HCT116 (cell line): ENCODE measurements around the gene LIN7C. TPM values are rescaled to one million over a fixed set of nuclear protein-coding genes. Genes with fewer than 3 reads are reported as not detected.

Experiments used
- ATAC-seq: fragments of 200-7000 bp; cut with Tn5 transposase; 2 replicates; pipeline ENCODE4 v1.9.1; 2020; ENCODE audit warnings: mild to moderate bottlenecking, moderate library complexity
- BruUV-seq: library from RNA; stranded (reverse); fragments of 400-500 nt; replicated peaks from 2 replicates; lab custom pipeline; 2021; lab: Mats Ljungman, UMichigan
- CTCF ChIA-PET: fragments of 300-600 bp; sonication (Branson Sonifier 250); formaldehyde crosslinking; loops from one replicate; lab custom pipeline; 2021; ENCODE audit warnings: antibody characterized with exemption; lab: Charles Lee
- POLR2A ChIA-PET: fragments of 300-600, 350-600 bp; sonication (Branson Sonifier 250); formaldehyde crosslinking; loops from one replicate; lab custom pipeline; 2021; ENCODE audit warnings: antibody characterized with exemption; lab: Charles Lee
- RAD21 ChIA-PET, 2 experiments: fragments of 300-600 bp; sonication (Branson Sonifier 250); formaldehyde crosslinking; loops; one replicate each; lab custom pipeline; 2023; ENCODE audit warnings: low total read pairs in 2 of 2; ENCODE audit not compliant: uncharacterized antibody in 2 of 2, unreplicated experiment in 2 of 2, low non-redundant PET in 1 of 2; lab: Charles Lee
- DNase-seq: peaks from one replicate; pipeline ENCODE4 v3.0.0-alpha.2; 2010; ENCODE audit warnings: low read depth, low spot score
- H2AFZ ChIP-seq: fragments of 200-600 bp; shearing (Covaris generic), sonication (generic); 2 replicates; pipeline ENCODE4 v1.6.1; 2017; ENCODE audit warnings: low read depth, mixed run types, mixed read lengths, antibody characterized with exemption, low read length; ENCODE audit not compliant: poor library complexity, severe bottlenecking
- H3K27ac ChIP-seq: 2 replicates; pipeline ENCODE4 v1.5.1; 2012; ENCODE audit warnings: low read depth, low read length
- H3K27me3 ChIP-seq: fragments of 200-600 bp; sonication (generic); 2 replicates; pipeline ENCODE4 v1.6.1; 2016; ENCODE audit warnings: mixed run types, low read length, mixed read lengths; ENCODE audit not compliant: insufficient read depth
- H3K36me3 ChIP-seq, 2 experiments: fragments of 200-500 bp in 1 of 2; fragments of 200-600 bp in 1 of 2; sonication (Bioruptor generic) in 1 of 2; sonication (generic) in 1 of 2; 2 replicates each; pipeline versions ENCODE4 v1.5.1 to v1.6.1; 2014 to 2016; ENCODE audit warnings: low read length in 2 of 2, inconsistent platforms in 1 of 2, mixed read lengths in 1 of 2, mixed run types in 1 of 2; ENCODE audit not compliant: insufficient read depth in 2 of 2, control insufficient read depth in 1 of 2
- H3K4me1 ChIP-seq, 2 experiments: fragments of 200-600 bp in 1 of 2; sonication (generic) in 1 of 2; 2 replicates each; pipeline versions ENCODE4 v1.5.1 to v1.6.1; 2012 to 2017; ENCODE audit warnings: low read length in 2 of 2, inconsistent platforms in 1 of 2, mild to moderate bottlenecking in 1 of 2, mixed read lengths in 1 of 2, mixed run types in 1 of 2, moderate library complexity in 1 of 2; ENCODE audit not compliant: insufficient read depth in 2 of 2, control insufficient read depth in 1 of 2
- H3K4me2 ChIP-seq: fragments of 200-600 bp; sonication (generic); 2 replicates; pipeline ENCODE4 v1.6.1; 2017; ENCODE audit warnings: mixed run types, low read length, mixed read lengths
- H3K4me3 ChIP-seq, 2 experiments: fragments of 200-600 bp in 1 of 2; sonication (generic) in 1 of 2; replicated peaks in 1 of 2; 2 replicates each; pipeline ENCODE4 v1.5.1; 2011 to 2016; ENCODE audit warnings: low read length in 2 of 2, control low read depth in 1 of 2, low read depth in 1 of 2, mild to moderate bottlenecking in 1 of 2, mixed read lengths in 1 of 2, mixed run types in 1 of 2
- H3K79me2 ChIP-seq: fragments of 200-600 bp; sonication (generic); 2 replicates; pipeline ENCODE4 v1.6.1; 2017; ENCODE audit warnings: mild to moderate bottlenecking, mixed run types, low read length, moderate library complexity, mixed read lengths; ENCODE audit not compliant: insufficient read depth
- H3K9ac ChIP-seq: fragments of 200-600 bp; sonication (generic); 2 replicates; pipeline ENCODE4 v1.6.1; 2016; ENCODE audit warnings: low read length, mixed read lengths
- H3K9me2 ChIP-seq: fragments of 200-600 bp; sonication (generic), shearing (Covaris generic); 2 replicates; pipeline ENCODE4 v1.6.1; 2017; ENCODE audit warnings: mixed run types, mild to moderate bottlenecking, moderate library complexity; ENCODE audit not compliant: insufficient read depth
- H3K9me3 ChIP-seq, 2 experiments: fragments of 200-500 bp in 1 of 2; fragments of 200-600 bp in 1 of 2; sonication (Bioruptor generic) in 1 of 2; sonication (generic) in 1 of 2; 2 replicates each; pipeline ENCODE4 v1.6.1; 2014 to 2017; ENCODE audit warnings: low read length in 2 of 2, mixed read lengths in 2 of 2, inconsistent platforms in 1 of 2, low read depth in 1 of 2, mild to moderate bottlenecking in 1 of 2, mixed run types in 1 of 2, moderate library complexity in 1 of 2; ENCODE audit not compliant: control insufficient read depth in 1 of 2, insufficient read depth in 1 of 2
- H4K20me1 ChIP-seq: fragments of 200-600 bp; sonication (generic), shearing (Covaris generic); 2 replicates; pipeline ENCODE4 v1.6.1; 2017; ENCODE audit warnings: mixed run types, mild to moderate bottlenecking, moderate library complexity; ENCODE audit not compliant: insufficient read depth
- EGR1 ChIP-seq: IDR thresholded peaks from 2 replicates; pipeline ENCODE4 v1.6.1; 2012; ENCODE audit warnings: low read depth
- RAD21 ChIP-seq: IDR thresholded peaks from 2 replicates; pipeline ENCODE4 v1.6.1; 2012; ENCODE audit warnings: low read depth, mild to moderate bottlenecking
- SRF ChIP-seq: IDR thresholded peaks from 2 replicates; pipeline ENCODE4 v1.6.1; 2012; ENCODE audit warnings: low read depth
- intact Hi-C: fragments of 100-400 bp; cut with micrococcal nuclease; formaldehyde crosslinking; loops from 2 replicates; pipeline ENCODE4 v1.10.0; 2022
- total RNA-seq: library from RNA; stranded (reverse); gene quantifications from one replicate; pipeline ENCODE4 v1.2.1, GENCODE V29; 2021; ENCODE audit not compliant: unreplicated experiment
- TF ChIP-seq, protein P1 (sequence below): IDR thresholded peaks from 2 replicates; pipeline ENCODE4 v1.6.1; 2012; ENCODE audit warnings: low read depth
- TF ChIP-seq, protein P2 (sequence below): IDR thresholded peaks from 2 replicates; pipeline ENCODE4 v1.6.1; 2012

The LIN7C gene
- total RNA-seq, 1 experiment from 2014 or later = 48.2 TPM

DNA sequence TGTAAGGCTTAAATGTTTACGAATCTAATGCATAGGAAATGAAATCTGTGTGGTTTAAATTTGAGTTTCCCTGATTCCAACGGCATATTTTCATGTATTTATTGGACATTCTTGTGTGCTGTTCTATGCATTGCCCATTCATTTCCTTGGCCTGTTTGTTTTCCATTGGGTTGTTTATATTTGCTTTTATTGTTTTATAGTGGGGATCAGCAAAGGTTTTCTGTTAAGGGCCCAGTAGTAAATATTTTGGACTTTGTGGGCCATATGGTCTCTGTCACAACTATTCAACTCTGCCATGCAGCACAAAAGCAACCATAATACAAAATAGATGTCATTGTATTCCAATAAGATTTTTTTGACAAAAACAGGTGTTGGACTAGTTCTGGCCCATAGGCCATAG, 28.7 kb downstream of the LIN7C start:
- TF ChIP-seq SRF = no peak
- ATAC-seq = no peak
- Histone ChIP-seq H3K4me2 (no peak overlapping the region), H3K36me3 (no peaks in the 10 kb centered on the region), H3K27me3 (no peaks in the 10 kb centered on the region), H3K79me2 (no peaks in the 10 kb centered on the region), H3K9me2 (no peaks in the 10 kb centered on the region), H3K4me3 (no peak overlapping the region), H3K9me3 (no peaks in the 10 kb centered on the region), H3K27ac (no peak overlapping the region), H3K4me1 (peaks cover 5 to 6% of the 10 kb centered on the region in 2 experiments; a peak in 2 of 4 replicates), H4K20me1 (no peaks in the 10 kb centered on the region), H3K9ac (no peak overlapping the region), H2AFZ (no peak overlapping the region)
- POLR2A ChIA-PET = no interaction called here
- no TSS peak for BruUV-seq
- RAD21 ChIA-PET = no interaction called here
- intact Hi-C loops = no loop called here
- CTCF ChIA-PET = no interaction called here
- DNase-seq = no peak

DNA sequence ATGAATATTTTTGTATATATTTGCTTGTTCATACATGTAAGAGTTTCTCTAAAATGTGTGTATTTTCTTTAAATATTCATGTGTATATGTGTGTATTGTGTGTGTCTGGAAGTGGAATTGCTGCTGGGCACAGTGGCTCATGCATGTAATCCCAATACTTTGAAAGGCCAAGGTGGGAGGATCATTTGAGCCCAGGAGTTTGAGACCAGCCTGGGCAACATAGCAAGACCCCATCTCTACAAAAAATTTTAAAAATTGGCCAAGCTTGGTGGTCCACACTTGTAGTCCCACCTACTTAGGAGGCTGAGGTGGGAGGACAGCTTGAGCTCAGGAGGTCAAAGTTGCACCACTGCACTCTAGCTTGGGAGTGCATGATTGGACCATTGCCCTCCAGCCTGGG, 29.3 kb downstream of the LIN7C start:
- no TSS peak for BruUV-seq
- ChIA-PET POLR2A (no interaction called here), CTCF (no interaction called here), RAD21 (no interaction called here)
- Histone ChIP-seq H4K20me1 (no peaks in the 10 kb centered on the region), H3K27ac (no peak overlapping the region), H3K4me3 (no peak overlapping the region), H3K4me1 (peaks cover 5 to 6% of the 10 kb centered on the region in 2 experiments; a peak in 2 of 4 replicates), H3K79me2 (no peaks in the 10 kb centered on the region), H3K9me2 (no peaks in the 10 kb centered on the region), H3K27me3 (no peaks in the 10 kb centered on the region), H3K9ac (no peak overlapping the region), H2AFZ (no peak overlapping the region), H3K9me3 (no peaks in the 10 kb centered on the region), H3K36me3 (no peaks in the 10 kb centered on the region), H3K4me2 (no peak overlapping the region)
- intact Hi-C loops = no loop called here
- ATAC-seq (no peak), DNase-seq (no peak)
- TF ChIP-seq RAD21 = no peak
- TF ChIP-seq, protein P1, sequence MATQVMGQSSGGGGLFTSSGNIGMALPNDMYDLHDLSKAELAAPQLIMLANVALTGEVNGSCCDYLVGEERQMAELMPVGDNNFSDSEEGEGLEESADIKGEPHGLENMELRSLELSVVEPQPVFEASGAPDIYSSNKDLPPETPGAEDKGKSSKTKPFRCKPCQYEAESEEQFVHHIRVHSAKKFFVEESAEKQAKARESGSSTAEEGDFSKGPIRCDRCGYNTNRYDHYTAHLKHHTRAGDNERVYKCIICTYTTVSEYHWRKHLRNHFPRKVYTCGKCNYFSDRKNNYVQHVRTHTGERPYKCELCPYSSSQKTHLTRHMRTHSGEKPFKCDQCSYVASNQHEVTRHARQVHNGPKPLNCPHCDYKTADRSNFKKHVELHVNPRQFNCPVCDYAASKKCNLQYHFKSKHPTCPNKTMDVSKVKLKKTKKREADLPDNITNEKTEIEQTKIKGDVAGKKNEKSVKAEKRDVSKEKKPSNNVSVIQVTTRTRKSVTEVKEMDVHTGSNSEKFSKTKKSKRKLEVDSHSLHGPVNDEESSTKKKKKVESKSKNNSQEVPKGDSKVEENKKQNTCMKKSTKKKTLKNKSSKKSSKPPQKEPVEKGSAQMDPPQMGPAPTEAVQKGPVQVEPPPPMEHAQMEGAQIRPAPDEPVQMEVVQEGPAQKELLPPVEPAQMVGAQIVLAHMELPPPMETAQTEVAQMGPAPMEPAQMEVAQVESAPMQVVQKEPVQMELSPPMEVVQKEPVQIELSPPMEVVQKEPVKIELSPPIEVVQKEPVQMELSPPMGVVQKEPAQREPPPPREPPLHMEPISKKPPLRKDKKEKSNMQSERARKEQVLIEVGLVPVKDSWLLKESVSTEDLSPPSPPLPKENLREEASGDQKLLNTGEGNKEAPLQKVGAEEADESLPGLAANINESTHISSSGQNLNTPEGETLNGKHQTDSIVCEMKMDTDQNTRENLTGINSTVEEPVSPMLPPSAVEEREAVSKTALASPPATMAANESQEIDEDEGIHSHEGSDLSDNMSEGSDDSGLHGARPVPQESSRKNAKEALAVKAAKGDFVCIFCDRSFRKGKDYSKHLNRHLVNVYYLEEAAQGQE = no peak
- no peak for TF ChIP-seq EGR1
- TF ChIP-seq, protein P2, sequence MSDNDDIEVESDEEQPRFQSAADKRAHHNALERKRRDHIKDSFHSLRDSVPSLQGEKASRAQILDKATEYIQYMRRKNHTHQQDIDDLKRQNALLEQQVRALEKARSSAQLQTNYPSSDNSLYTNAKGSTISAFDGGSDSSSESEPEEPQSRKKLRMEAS = no peak
